HepG2 (cell line): ENCODE results near the gene THBD. TPM values are rescaled to one million over a fixed set of nuclear protein-coding genes. Genes with fewer than 3 reads are reported as not detected.

ENCODE experiments used
- ATAC-seq: fragments of 200-7000 bp; cut with Tn5 transposase; 3 replicates; pipeline ENCODE4 v1.9.1; 2020; ENCODE audit warnings: mild to moderate bottlenecking, moderate library complexity
- BruUV-seq: library from RNA; stranded (reverse); fragments of 400-500 nt; replicated peaks from 2 replicates; lab custom pipeline; 2021; lab: Mats Ljungman, UMichigan
- CTCF ChIA-PET: fragments of 300-600 bp; formaldehyde crosslinking; extraction: SDS; loops from one replicate; lab custom pipeline; 2021; ENCODE audit warnings: low total read pairs, inconsistent platforms, low intra/inter-chr PET ratio; lab: Yijun Ruan, JAX
- POLR2A ChIA-PET: fragments of 350-600 bp; sonication (Branson Sonifier 250); formaldehyde crosslinking; loops from one replicate; lab custom pipeline; 2020; ENCODE audit warnings: antibody characterized with exemption, inconsistent platforms; lab: Yijun Ruan, JAX
- DNase-seq: peaks from one replicate; pipeline ENCODE4 v3.0.0-alpha.2; 2015; ENCODE audit warnings: low spot score
- FAIRE-seq: peaks from 3 replicates; lab custom pipeline; 2011; peaks lifted over from hg19 to GRCh38; lab: Jason Lieb, UNC
- H2AFZ ChIP-seq: one replicate; pipeline ENCODE4 v1.6.1; 2011; ENCODE audit warnings: low read length, inconsistent platforms
- H3K27ac ChIP-seq: fragments of 300-600 bp; 3 replicates; pipeline ENCODE4 v1.8.0; 2011; ENCODE audit warnings: mixed run types, mild to moderate bottlenecking, mixed read lengths, low read length, inconsistent platforms; ENCODE audit not compliant: insufficient read depth; ENCODE audit errors: extremely low read length
- H3K27me3 ChIP-seq, 2 experiments: fragments of 200-600 bp in 1 of 2; 2 replicates in 1 of 2; 3 replicates in 1 of 2; pipeline versions ENCODE4 v1.6.0 to v1.8.0; 2011; ENCODE audit warnings: low read length in 2 of 2, mild to moderate bottlenecking in 2 of 2, moderate library complexity in 2 of 2, inconsistent platforms in 1 of 2; ENCODE audit not compliant: insufficient read depth in 2 of 2, control insufficient read depth in 1 of 2
- H3K36me3 ChIP-seq, 2 experiments: fragments of 200-600 bp in 1 of 2; replicated peaks in 1 of 2; 2 replicates in 1 of 2; 3 replicates in 1 of 2; pipeline versions ENCODE4 v1.5.1 to v1.8.0; 2011; ENCODE audit warnings: low read length in 2 of 2, inconsistent platforms in 1 of 2; ENCODE audit not compliant: insufficient read depth in 2 of 2, control insufficient read depth in 1 of 2
- H3K4me1 ChIP-seq: 2 replicates; pipeline ENCODE4 v1.5.1; 2012; ENCODE audit warnings: low read length, inconsistent platforms; ENCODE audit not compliant: insufficient read depth
- H3K4me2 ChIP-seq: 2 replicates; pipeline ENCODE4 v1.6.0; 2011; ENCODE audit warnings: low read depth, low read length, inconsistent platforms
- H3K4me3 ChIP-seq, 3 experiments: fragments of 200-600 bp in 1 of 3; sonication (generic), shearing (Covaris generic) in 1 of 3; replicated peaks in 1 of 3; 2 replicates each; pipeline ENCODE4 v1.5.1; 2011 to 2016; ENCODE audit warnings: low read length in 3 of 3, inconsistent platforms in 2 of 3, low read depth in 2 of 3, mild to moderate bottlenecking in 2 of 3, control low read depth in 1 of 3, mixed read lengths in 1 of 3; ENCODE audit not compliant: insufficient read depth in 1 of 3
- H3K79me2 ChIP-seq: one replicate; pipeline ENCODE4 v1.6.1; 2011; ENCODE audit warnings: low read length, inconsistent platforms; ENCODE audit not compliant: insufficient read depth
- H3K9ac ChIP-seq: 2 replicates; pipeline ENCODE4 v1.6.0; 2011; ENCODE audit warnings: mild to moderate bottlenecking, low read depth, low read length, inconsistent platforms; ENCODE audit not compliant: insufficient read depth
- H3K9me3 ChIP-seq: 2 replicates; pipeline ENCODE4 v1.5.1; 2012; ENCODE audit warnings: mild to moderate bottlenecking, low read length
- H4K20me1 ChIP-seq: 2 replicates; pipeline ENCODE4 v1.6.0; 2011; ENCODE audit warnings: inconsistent platforms, mild to moderate bottlenecking, low read length, moderate library complexity; ENCODE audit not compliant: insufficient read depth
- ATM ChIP-seq: fragments of 450-650 bp; IDR thresholded peaks from 2 replicates; pipeline ENCODE4 v1.7.1; 2017; ENCODE audit warnings: mild to moderate bottlenecking, borderline replicate concordance
- CEBPB ChIP-seq: IDR thresholded peaks from 2 replicates; pipeline ENCODE4 v1.6.1; 2011; ENCODE audit warnings: low read depth, low read length, improper control_type of control experiment, borderline replicate concordance
- NR2F6 ChIP-seq, 2 experiments: IDR thresholded peaks; 2 replicates each; pipeline ENCODE4 v1.6.1; 2016; ENCODE audit warnings: antibody characterized with exemption in 1 of 2, mild to moderate bottlenecking in 1 of 2
- RXRB ChIP-seq: IDR thresholded peaks from 2 replicates; pipeline ENCODE4 v1.6.1; 2016; ENCODE audit warnings: borderline replicate concordance, missing genetic modification reagents, missing compliant biosample characterization
- ZBTB37 ChIP-seq: sonication (generic); formaldehyde crosslinking; IDR thresholded peaks from 2 replicates; pipeline ENCODE4 v1.4.0; 2020; ENCODE audit warnings: mild to moderate bottlenecking, missing genetic modification reagents
- ZEB1 ChIP-seq: IDR thresholded peaks from 2 replicates; pipeline ENCODE4 v1.6.1; 2012; ENCODE audit warnings: mild to moderate bottlenecking, low read depth, inconsistent platforms; ENCODE audit not compliant: insufficient replicate concordance
- ZNF136 ChIP-seq: sonication (generic); formaldehyde crosslinking; IDR thresholded peaks from 2 replicates; pipeline ENCODE4 v1.8.1; 2022; ENCODE audit warnings: low read depth, mild to moderate bottlenecking, moderate library complexity, missing genetic modification reagents
- ZNF3 ChIP-seq: IDR thresholded peaks from 2 replicates; pipeline ENCODE4 v1.7.0; 2017; ENCODE audit warnings: inconsistent platforms
- WGBS: methylation state at CpG from one replicate; pipeline ENCODE4 v1.1.6; 2017; ENCODE audit warnings: low lambda C conversion rate; 5-methylcytosine and 5-hydroxymethylcytosine counted together
- in situ Hi-C: cut with HindIII; loops from 2 replicates; pipeline ENCODE4 v1.10.0; 2017; ENCODE audit warnings: low pct_unique_long_range_greater_than_20kb; ENCODE audit not compliant: extremely low pct_ligation_motif_present
- intact Hi-C: fragments of 100-400 bp; cut with micrococcal nuclease; formaldehyde crosslinking; loops from one replicate; pipeline ENCODE4 v1.10.0; 2022; ENCODE audit not compliant: unreplicated experiment
- polyA plus RNA-seq, 8 experiments: library from polyadenylated mRNA; depleted of rRNA in 3 of 8; stranded (reverse) in 7 of 8; unstranded in 1 of 8; fragments of >200 nt; fragmentation: Illumina TruSeq in 4 of 8; extraction: Trizol in 4 of 8; gene quantifications; 2 replicates each; pipeline versions ENCODE4 v1.2.1 to v1.2.3, GENCODE V29; 2011 to 2016; ENCODE audit warnings: low read depth in 4 of 8, missing spikeins in 1 of 8, mixed read lengths in 1 of 8; ENCODE audit not compliant: insufficient read depth in 1 of 8
- total RNA-seq, 5 experiments: library from RNA; depleted of rRNA; stranded (reverse); fragments of >200 nt; fragmentation: Illumina TruSeq; extraction: Trizol; gene quantifications; 2 replicates each; pipeline ENCODE4 v1.2.3, GENCODE V29; 2016; ENCODE audit warnings: low read depth in 1 of 5

The THBD gene
- total and polyA plus RNA-seq, 2 of the 13 experiments (the other 11 are each of a cell fraction or from before 2014, with no cell fraction given), result 0.03 TPM; not detected in 1

GRCh38 chr20:23096986-23097520 lies 47.6 kb upstream of the THBD start:
- FAIRE-seq, result no peak
- no peak for TF ChIP-seq ZEB1
- TF ChIP-seq ZBTB37 (CRISPR knock-in tag), result no peak
- no peak for TF ChIP-seq RXRB (CRISPR knock-in tag)
- TF ChIP-seq CEBPB, result no peak
- TF ChIP-seq ZNF3, result no peak
- POLR2A ChIA-PET, result no interaction called here
- intact Hi-C loops (no loop called here), in situ Hi-C loops (no loop called here)
- Histone ChIP-seq H3K27me3 (peaks cover 0 to 18% of the 10 kb centered on the region in 2 experiments; a peak in 1 of 5 replicates), H3K79me2 (no peaks in the 10 kb centered on the region), H2AFZ (no peak overlapping the region), H3K9me3 (no peaks in the 10 kb centered on the region), H3K4me2 (no peak overlapping the region), H3K4me3 (no peak overlapping the region), H3K36me3 (no peaks in the 10 kb centered on the region), H4K20me1 (no peaks in the 10 kb centered on the region), H3K4me1 (no peaks in the 10 kb centered on the region), H3K27ac (no peak overlapping the region), H3K9ac (no peak overlapping the region)
- BruUV-seq, result no TSS peak
- WGBS, result 30% methylated on average over 11 of the region's 11 CpGs
- CTCF ChIA-PET, result no interaction called here
- ATAC-seq, result no peak
- DNase-seq, result no peak

DNA sequence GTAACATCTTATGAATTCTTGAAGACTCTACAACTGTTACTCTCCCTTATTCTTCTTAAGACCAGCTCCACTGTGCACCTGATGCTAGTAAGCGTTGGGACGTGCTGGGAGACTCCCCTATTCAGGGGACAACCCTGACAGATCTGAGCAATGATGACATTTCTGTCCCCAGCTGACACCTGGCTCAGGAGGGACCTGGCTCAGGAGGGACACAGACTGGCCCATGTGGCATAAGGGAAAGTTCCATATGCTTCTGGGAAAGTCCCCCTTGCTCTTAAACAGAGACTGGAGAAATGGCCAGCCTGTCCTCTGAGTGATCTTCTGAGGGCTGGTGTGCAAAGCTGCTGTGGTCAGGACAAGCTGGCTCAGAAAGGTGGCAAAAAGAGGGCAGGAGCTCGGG lies 46.6 kb upstream of the THBD start:
- Histone ChIP-seq H3K27me3 (peaks cover 0 to 22% of the 10 kb centered on the region in 2 experiments; a peak in 1 of 5 replicates), H3K4me2 (no peak overlapping the region), H3K9me3 (no peaks in the 10 kb centered on the region), H3K4me3 (no peak overlapping the region), H2AFZ (no peak overlapping the region), H3K9ac (no peak overlapping the region), H3K27ac (no peak overlapping the region), H3K4me1 (no peaks in the 10 kb centered on the region), H3K79me2 (no peaks in the 10 kb centered on the region), H3K36me3 (no peaks in the 10 kb centered on the region), H4K20me1 (no peaks in the 10 kb centered on the region)
- ATAC-seq (no peak), FAIRE-seq (no peak), DNase-seq (no peak)
- ChIA-PET POLR2A (no interaction called here), CTCF (no interaction called here)
- no TSS peak for BruUV-seq
- intact Hi-C loops, result no loop called here
- WGBS, result 3% methylated on average over 3 of the region's 3 CpGs
- in situ Hi-C loops, result no loop called here
- no peak for TF ChIP-seq ZNF136
- no peak for TF ChIP-seq NR2F6 (IDR thresholded peaks at IDR 0.05)
- no peak for TF ChIP-seq NR2F6 (CRISPR knock-in tag; IDR thresholded peaks at IDR 0.05)
- no peak for TF ChIP-seq ATM
- TF ChIP-seq, all 625 proteins: peak for 0
